Esophagus squamous epithelium (tissue), 4 donors: Measurements from ENCODE around the gene HNRNPC.

ENCODE experiments used
- POLR2A ChIP-seq, 4 donors: fragments of 450-650 bp; IDR thresholded peaks; one replicate each; pipeline ENCODE4 v1.6.1; 2017; ENCODE audit warnings: antibody characterized with exemption in 4 of 4, mild to moderate bottlenecking in 4 of 4, moderate library complexity in 3 of 4
- TF ChIP-seq, protein P1 (sequence below), 6 experiments: fragments of 450-650 bp in 4 of 6; fragments of 200-600 bp in 2 of 6; sonication (generic) in 2 of 6; IDR thresholded peaks; one replicate each; pipeline ENCODE4 v1.5.1; 2016 to 2019; ENCODE audit warnings: antibody characterized with exemption in 6 of 6, mild to moderate bottlenecking in 4 of 6, moderate library complexity in 4 of 6

DNA sequence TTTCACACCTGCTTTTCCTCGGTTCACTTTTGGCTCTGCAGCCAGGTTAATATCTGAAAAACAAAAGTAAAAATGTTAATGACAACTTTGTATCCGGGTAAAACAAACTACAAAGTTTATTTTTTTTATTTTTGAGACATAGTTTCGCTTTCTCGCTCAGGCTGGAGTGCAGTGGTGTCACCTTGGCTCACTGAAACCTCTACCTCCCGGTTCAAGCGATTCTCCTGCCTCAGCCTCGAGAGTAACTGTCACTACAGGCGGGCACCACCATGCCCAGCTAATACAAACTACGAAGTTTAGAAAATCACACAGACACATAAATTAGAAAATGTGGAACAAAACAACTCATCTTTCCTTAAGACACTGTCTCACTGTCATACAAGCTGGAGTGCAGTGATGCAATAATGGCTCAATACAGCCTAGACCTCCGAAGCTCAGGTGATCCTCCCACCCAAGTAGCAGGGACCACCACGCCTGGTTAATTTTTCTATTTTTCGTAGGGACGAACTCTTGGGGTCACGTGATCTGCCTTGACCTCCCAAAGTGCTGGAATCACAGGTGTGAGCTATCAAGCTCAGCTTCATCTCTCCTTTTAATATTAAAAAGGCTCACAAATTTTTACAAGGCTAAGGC is 38.1 kb downstream of the HNRNPC start:
- no peak for TF ChIP-seq POLR2A (IDR thresholded peaks at IDR 0.05)
- TF ChIP-seq, protein P1, sequence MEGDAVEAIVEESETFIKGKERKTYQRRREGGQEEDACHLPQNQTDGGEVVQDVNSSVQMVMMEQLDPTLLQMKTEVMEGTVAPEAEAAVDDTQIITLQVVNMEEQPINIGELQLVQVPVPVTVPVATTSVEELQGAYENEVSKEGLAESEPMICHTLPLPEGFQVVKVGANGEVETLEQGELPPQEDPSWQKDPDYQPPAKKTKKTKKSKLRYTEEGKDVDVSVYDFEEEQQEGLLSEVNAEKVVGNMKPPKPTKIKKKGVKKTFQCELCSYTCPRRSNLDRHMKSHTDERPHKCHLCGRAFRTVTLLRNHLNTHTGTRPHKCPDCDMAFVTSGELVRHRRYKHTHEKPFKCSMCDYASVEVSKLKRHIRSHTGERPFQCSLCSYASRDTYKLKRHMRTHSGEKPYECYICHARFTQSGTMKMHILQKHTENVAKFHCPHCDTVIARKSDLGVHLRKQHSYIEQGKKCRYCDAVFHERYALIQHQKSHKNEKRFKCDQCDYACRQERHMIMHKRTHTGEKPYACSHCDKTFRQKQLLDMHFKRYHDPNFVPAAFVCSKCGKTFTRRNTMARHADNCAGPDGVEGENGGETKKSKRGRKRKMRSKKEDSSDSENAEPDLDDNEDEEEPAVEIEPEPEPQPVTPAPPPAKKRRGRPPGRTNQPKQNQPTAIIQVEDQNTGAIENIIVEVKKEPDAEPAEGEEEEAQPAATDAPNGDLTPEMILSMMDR (IDR thresholded peaks at IDR 0.05): no peak
